Skeletal muscle tissue (tissue), 4 donors: ENCODE data around the gene PPP2R2D. TPM values are rescaled to one million over a fixed set of nuclear protein-coding genes. Genes with fewer than 3 reads are reported as not detected.

Source experiments
- H3K27ac ChIP-seq: one replicate; pipeline ENCODE4 v1.7.0; 2013; ENCODE audit warnings: mild to moderate bottlenecking, low read depth, low read length, inconsistent platforms
- H3K27me3 ChIP-seq, 3 donors: one replicate each; pipeline ENCODE4 v1.7.0; 2013; ENCODE audit warnings: low read length in 3 of 3; ENCODE audit not compliant: control insufficient read depth in 3 of 3, insufficient read depth in 3 of 3
- H3K36me3 ChIP-seq, 3 donors: one replicate each; pipeline ENCODE4 v1.7.0; 2013; ENCODE audit warnings: low read length in 3 of 3; ENCODE audit not compliant: control insufficient read depth in 3 of 3, insufficient read depth in 3 of 3
- H3K4me1 ChIP-seq, 3 donors: one replicate each; pipeline ENCODE4 v1.7.0; 2013; ENCODE audit warnings: low read length in 3 of 3, mild to moderate bottlenecking in 3 of 3; ENCODE audit not compliant: control insufficient read depth in 3 of 3, insufficient read depth in 3 of 3
- H3K4me3 ChIP-seq, 3 donors: one replicate each; pipeline ENCODE4 v1.7.0; 2013; ENCODE audit warnings: low read length in 3 of 3
- H3K9ac ChIP-seq, 3 donors: one replicate each; pipeline ENCODE4 v1.7.0; 2013; ENCODE audit warnings: low read length in 3 of 3, mild to moderate bottlenecking in 3 of 3, moderate library complexity in 2 of 3, low read depth in 1 of 3
- H3K9me3 ChIP-seq, 3 donors: one replicate each; pipeline ENCODE4 v1.7.0; 2013; ENCODE audit warnings: low read length in 3 of 3; ENCODE audit not compliant: control insufficient read depth in 3 of 3
- total RNA-seq: library from RNA; depleted of rRNA; stranded (reverse); fragments of >200 nt; gene quantifications from one replicate; pipeline ENCODE4 v1.2.3, GENCODE V29; 2014
- donor health status: Osteomylitis.

Gene PPP2R2D
- total RNA-seq, 1 donor from 2014 or later = 27.1 TPM

DNA sequence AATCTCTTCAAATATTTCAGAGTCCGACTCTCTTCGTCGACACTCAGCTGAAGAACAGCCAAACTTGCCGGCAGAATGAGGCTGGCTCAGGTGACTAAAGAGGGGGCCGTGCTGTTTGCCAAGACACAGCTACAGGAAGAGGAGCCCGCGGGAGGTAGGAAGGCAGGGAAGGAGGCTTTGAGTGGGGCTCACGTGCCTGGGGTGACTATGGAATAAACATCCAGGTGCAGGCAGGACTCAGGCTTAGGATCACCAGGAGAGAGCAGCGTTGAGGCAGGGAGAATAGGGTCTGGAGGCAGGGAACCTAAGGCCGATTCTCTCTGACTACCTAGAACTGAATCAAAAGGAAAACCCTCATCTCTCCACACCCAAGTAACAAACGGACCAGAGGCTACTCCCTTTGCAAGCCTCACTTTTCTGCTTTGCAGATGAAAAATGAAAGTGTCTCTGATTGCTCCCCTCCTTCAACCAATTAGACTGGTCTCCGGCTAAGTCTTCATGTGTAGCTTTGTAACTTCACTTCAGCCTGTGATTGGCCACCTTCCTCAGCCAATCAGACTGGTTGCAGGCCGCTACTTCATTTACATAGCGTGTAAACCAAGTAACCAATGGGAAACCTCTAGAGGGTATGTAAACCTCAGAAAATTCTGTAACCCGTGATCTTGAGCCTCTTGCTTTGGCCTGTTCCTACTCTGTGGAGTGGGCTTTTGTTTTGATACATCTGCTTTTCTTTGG, 100.6 kb downstream of the PPP2R2D start:
- Histone ChIP-seq H3K9me3 (no peaks in the 10 kb centered on the region), H3K9ac (no peak overlapping the region), H3K27ac (no peak overlapping the region), H3K4me1 (peaks cover 25 to 26% (median 25%) of the 10 kb centered on the region in 3 donors), H3K36me3 (no peaks in the 10 kb centered on the region), H3K27me3 (no peaks in the 10 kb centered on the region), H3K4me3 (no peak overlapping the region)

DNA sequence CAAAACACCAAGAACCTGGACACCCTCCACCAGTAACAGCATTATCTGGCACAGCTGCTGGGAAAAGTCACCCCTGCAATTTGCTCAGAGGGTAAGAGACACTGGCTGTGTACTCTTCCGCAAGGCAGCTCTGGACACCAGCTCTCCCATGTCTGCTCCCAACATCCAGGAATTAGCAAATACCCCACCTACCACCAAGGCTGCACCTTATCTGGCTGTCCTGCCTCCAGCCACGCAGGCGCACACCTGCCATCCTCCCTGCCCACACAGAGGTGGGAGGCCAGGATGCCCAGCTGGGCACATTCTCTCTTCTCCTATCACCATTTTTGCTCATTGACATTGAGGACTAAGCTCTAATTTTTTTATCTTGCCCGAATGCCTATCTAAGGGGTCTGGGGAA, 101.2 kb downstream of the PPP2R2D start:
- Histone ChIP-seq H3K4me3 (no peak overlapping the region), H3K27me3 (no peaks in the 10 kb centered on the region), H3K9me3 (no peaks in the 10 kb centered on the region), H3K27ac (no peak overlapping the region), H3K4me1 (peaks cover 19 to 20% (median 20%) of the 10 kb centered on the region in 3 donors), H3K9ac (no peak overlapping the region), H3K36me3 (no peaks in the 10 kb centered on the region)

- no peaks in the 10 kb centered on the region for H3K9me3 ChIP-seq
- peaks cover 5 to 7% (median 6%) of the 10 kb centered on the region in 3 donors for H3K4me1 ChIP-seq
- H3K36me3 ChIP-seq = no peaks in the 10 kb centered on the region
- no peak overlapping the region for H3K9ac ChIP-seq
- no peak overlapping the region for H3K27ac ChIP-seq
- H3K4me3 ChIP-seq = no peak overlapping the region
- H3K27me3 ChIP-seq = no peaks in the 10 kb centered on the region
These were observed 102.6 kb downstream of the PPP2R2D start for GRCh38 chr10:132003282-132003924.

- Histone ChIP-seq H3K9ac (no peak overlapping the region), H3K36me3 (no peaks in the 10 kb centered on the region), H3K4me1 (peaks cover 0 to under 1% (median under 1%) of the 10 kb centered on the region in 3 donors), H3K27me3 (no peaks in the 10 kb centered on the region), H3K9me3 (no peaks in the 10 kb centered on the region), H3K27ac (no peak overlapping the region), H3K4me3 (no peak overlapping the region)
These were observed 103.2 kb downstream of the PPP2R2D start for GRCh38 chr10:132004052-132004451.

DNA sequence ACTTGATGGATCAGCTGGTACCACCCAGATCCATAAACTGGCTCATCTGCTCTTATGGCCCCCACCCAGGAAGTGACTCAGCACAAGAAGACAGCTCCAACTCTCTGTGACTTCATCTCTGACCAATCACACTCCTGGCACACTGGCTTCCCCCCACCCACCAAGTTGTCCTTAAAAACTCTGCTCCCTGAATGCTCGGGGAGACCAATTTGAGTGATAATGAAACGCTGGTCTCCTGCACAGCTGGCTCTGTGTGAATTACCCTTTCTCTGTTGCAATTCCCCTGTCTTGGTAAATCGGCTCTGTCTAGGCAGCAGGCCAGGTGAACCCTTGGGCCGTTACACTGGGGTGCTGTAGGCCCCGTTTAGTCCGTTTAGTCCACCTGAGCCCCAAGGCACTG, 104.3 kb downstream of the PPP2R2D start:
- Histone ChIP-seq H3K4me1 (peaks cover 0 to 2% (median 0%) of the 10 kb centered on the region in 3 donors), H3K36me3 (no peaks in the 10 kb centered on the region), H3K27ac (no peak overlapping the region), H3K9me3 (no peaks in the 10 kb centered on the region), H3K27me3 (no peaks in the 10 kb centered on the region), H3K4me3 (no peak overlapping the region), H3K9ac (no peak overlapping the region)

DNA sequence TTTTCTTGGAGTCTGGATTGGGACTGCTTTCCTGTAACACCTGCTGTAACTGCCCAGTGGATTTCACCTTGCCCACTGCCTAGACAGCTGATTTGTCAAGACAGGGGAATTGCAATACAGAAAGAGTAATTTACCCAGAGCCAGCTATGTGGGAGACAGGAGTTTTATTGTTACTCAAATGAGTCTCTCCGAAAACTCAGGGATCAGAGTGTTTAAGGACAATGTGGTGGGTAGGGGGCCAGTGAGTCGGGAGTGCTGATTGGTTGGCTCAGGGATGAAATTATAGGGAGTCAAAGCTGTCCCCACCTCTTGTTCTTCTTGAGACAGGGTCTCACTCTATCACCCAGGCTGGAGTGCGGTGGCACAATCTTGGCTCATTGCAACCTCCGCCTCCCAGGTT, 106.2 kb downstream of the PPP2R2D start:
- no peaks in the 10 kb centered on the region for H3K9me3 ChIP-seq
- H3K9ac ChIP-seq = no peak overlapping the region
- H3K4me1 ChIP-seq = peaks cover 0 to 4% (median 3%) of the 10 kb centered on the region in 3 donors
- no peak overlapping the region for H3K4me3 ChIP-seq
- no peaks in the 10 kb centered on the region for H3K27me3 ChIP-seq
- H3K27ac ChIP-seq = no peak overlapping the region
- H3K36me3 ChIP-seq = no peaks in the 10 kb centered on the region

- Histone ChIP-seq H3K36me3 (no peaks in the 10 kb centered on the region), H3K9ac (no peak overlapping the region), H3K27me3 (no peaks in the 10 kb centered on the region), H3K4me3 (no peak overlapping the region), H3K4me1 (peaks cover 0 to 4% (median 3%) of the 10 kb centered on the region in 3 donors), H3K9me3 (no peaks in the 10 kb centered on the region), H3K27ac (no peak overlapping the region)
These were observed 106.9 kb downstream of the PPP2R2D start for GRCh38 chr10:132007681-132008080.

Other genes with a start within 250 kb of the PPP2R2D start
- 20.9 TPM for gene BNIP3, start 80.9 kb downstream of the PPP2R2D start, total RNA-seq
- gene JAKMIP3, start 164.9 kb downstream of the PPP2R2D start, total RNA-seq = under 0.01 TPM